Measurements from ENCODE around the gene RIMKLA. TPM values are rescaled to one million over a fixed set of nuclear protein-coding genes. Genes with fewer than 3 reads are reported as not detected.
A peak's percentile ranks its signal among the peaks of the same experiment; 100 is the strongest.

RIMKLA gene
- total RNA-seq, 4 donors from 2014 or later: 0.67 to 2.6 (median 2.2) TPM

DNA sequence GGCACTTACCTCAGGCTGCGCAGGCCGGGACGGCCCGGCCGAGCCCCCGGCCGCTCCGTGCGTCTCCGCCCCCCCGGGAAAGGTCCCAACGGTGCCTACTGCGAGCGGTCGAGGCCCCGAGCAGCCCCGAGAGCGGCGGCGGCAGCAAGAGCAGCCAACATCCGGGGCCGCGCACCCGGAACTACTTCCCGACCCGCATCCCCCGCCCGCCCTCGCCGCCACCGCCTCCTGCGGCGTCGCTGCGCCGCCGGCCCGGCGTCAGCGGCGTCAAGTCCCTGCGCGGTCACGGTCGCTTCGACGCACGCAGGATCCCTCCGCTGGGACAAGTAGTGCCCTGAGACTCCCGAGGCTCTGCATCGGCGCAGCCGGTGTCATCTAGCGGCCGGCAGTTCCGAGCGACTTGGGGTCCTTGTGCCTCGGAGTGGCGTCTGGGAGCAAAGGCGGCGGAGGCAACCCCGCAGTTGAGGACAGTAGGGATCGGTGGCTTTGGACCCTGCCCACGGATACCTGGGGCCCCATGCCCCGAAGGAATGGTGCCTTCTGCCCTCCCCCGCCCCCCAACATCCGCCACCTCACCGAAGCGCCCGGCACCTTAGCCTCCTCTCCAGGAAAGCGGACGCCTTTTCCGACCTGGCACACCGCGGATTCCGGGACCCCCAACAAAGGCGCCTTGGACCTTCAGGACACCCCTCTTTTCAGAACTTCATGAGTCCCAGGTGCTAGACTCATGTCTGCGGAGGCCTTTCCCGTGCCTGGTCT lies 45.4 kb upstream of the RIMKLA start, which contains the start of gene FOXJ3:
Gene FOXJ3 (minus strand): TSS at position 186 of the 759 bp plus-strand sequence. CDS start 24,142 bp downstream, outside the sequence.
- peak within 1 kb of the TSS; percentile 83 to 99 (median 90) for H3K4me3 ChIP-seq (replicated peaks in 1 of 3)
- no peaks in the 10 kb centered on the region for H3K9me3 ChIP-seq
- H3K27ac ChIP-seq: peak within 1 kb of the TSS; percentile 71 to 96 (median 92)
- no peaks in the 10 kb centered on the region for H3K36me3 ChIP-seq
- WGBS, 2 donors: 0% methylated on average over 10 of the region's 79 CpGs
- no peaks in the 10 kb centered on the region for H3K27me3 ChIP-seq
- TF ChIP-seq, protein P1, sequence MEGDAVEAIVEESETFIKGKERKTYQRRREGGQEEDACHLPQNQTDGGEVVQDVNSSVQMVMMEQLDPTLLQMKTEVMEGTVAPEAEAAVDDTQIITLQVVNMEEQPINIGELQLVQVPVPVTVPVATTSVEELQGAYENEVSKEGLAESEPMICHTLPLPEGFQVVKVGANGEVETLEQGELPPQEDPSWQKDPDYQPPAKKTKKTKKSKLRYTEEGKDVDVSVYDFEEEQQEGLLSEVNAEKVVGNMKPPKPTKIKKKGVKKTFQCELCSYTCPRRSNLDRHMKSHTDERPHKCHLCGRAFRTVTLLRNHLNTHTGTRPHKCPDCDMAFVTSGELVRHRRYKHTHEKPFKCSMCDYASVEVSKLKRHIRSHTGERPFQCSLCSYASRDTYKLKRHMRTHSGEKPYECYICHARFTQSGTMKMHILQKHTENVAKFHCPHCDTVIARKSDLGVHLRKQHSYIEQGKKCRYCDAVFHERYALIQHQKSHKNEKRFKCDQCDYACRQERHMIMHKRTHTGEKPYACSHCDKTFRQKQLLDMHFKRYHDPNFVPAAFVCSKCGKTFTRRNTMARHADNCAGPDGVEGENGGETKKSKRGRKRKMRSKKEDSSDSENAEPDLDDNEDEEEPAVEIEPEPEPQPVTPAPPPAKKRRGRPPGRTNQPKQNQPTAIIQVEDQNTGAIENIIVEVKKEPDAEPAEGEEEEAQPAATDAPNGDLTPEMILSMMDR (IDR thresholded peaks at IDR 0.05): no peak
- peak; percentile 41 to 88 for TF ChIP-seq POLR2A (IDR thresholded peaks at IDR 0.05)
- peaks cover 12 to 16% of the 10 kb centered on the region in 2 donors for H3K4me1 ChIP-seq
- intact Hi-C loops (cut with DNase I): loop anchor here (5.0 kb wide), 1 partner anchor 122 kb away; the partner anchor contains the start of genes PPCS and ZMYND12
- DNase-seq: peak; percentile 93

DNA sequence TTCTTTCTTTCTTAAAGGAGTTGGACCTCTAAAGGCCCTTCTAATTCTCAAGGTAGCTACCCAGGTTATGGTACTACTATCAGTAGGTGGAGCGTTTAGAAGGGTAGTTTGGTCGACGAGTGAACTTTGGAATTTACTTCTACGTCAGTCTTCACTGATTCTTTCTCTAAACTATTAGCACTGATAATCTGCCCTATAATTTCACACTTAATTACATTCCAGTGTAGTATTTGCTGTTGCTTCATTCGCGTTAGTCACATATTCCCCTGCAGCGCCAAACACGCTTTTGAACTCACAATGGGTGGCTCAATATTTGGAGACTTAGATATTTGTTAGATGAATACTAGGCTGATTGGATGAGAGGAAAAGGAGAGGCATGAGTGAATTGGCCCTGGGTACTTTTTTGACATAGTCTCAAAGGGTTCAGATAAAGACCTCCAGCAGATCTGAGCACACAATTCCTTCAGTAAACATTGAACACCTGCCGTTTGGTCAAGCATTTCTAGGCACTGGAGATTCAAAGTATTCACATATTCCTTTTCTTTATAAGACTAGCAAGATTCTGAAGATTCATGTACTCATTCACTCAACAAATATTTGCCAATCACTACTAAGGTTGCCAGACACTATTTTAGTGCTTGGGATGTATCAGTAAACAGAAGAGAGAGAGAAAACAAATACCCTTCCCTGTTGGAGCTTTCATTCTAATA lies 44.6 kb upstream of the RIMKLA start:
- WGBS, 2 donors: 5 to 9% methylated on average over 9 of the region's 9 CpGs

GRCh38 chr1:42336978-42337377 lies 43.6 kb upstream of the RIMKLA start:
- TF ChIP-seq, protein P1 (IDR thresholded peaks at IDR 0.05): no peak
- no peak for TF ChIP-seq POLR2A (IDR thresholded peaks at IDR 0.05)
- no peaks in the 10 kb centered on the region for H3K36me3 ChIP-seq
- WGBS, 2 donors: 51 to 65% methylated on average over 6 of the region's 6 CpGs
- H3K4me3 ChIP-seq (replicated peaks in 1 of 3): no peak overlapping the region
- intact Hi-C loops (cut with DNase I): loop anchor here (5.0 kb wide), 1 partner anchor 120 kb away; the partner anchor contains the start of genes PPCS and ZMYND12
- no peak overlapping the region for H3K27ac ChIP-seq
- no peaks in the 10 kb centered on the region for H3K27me3 ChIP-seq
- no peak for DNase-seq
- peaks cover 12 to 16% of the 10 kb centered on the region in 2 donors for H3K4me1 ChIP-seq
- H3K9me3 ChIP-seq: no peaks in the 10 kb centered on the region

More for the DNA sequence above, 44.6 kb upstream of the RIMKLA start:
- H3K36me3 ChIP-seq: no peaks in the 10 kb centered on the region
- H3K9me3 ChIP-seq: no peaks in the 10 kb centered on the region
- TF ChIP-seq, protein P1 (IDR thresholded peaks at IDR 0.05): no peak
- no peak for TF ChIP-seq POLR2A (IDR thresholded peaks at IDR 0.05)
- intact Hi-C loops (cut with DNase I): loop anchor here (5.0 kb wide), 1 partner anchor 121 kb away; the partner anchor contains the start of genes PPCS and ZMYND12
- H3K27me3 ChIP-seq: no peaks in the 10 kb centered on the region
- peak in 1 of 2 donors; percentile 10 for DNase-seq
- H3K4me1 ChIP-seq: peaks cover 12 to 16% of the 10 kb centered on the region in 2 donors
- H3K4me3 ChIP-seq (replicated peaks in 1 of 3): peak overlapping the region; percentile 19 to 99 (median 90)
- H3K27ac ChIP-seq: peak overlapping the region; percentile 56 to 96 (median 92)

GRCh38 chr1:42340093-42340492 lies 40.5 kb upstream of the RIMKLA start:
- 65 to 67% methylated on average over 2 of the region's 2 CpGs for WGBS, 2 donors
- no peak for DNase-seq
- TF ChIP-seq POLR2A (IDR thresholded peaks at IDR 0.05): no peak
- TF ChIP-seq, protein P1 (IDR thresholded peaks at IDR 0.05): no peak

More at GRCh38 chr1:42340093-42340492, 40.5 kb upstream of the RIMKLA start:
- intact Hi-C loops (cut with DNase I): no loop called here
- H3K4me1 ChIP-seq: peaks cover 0 to 6% of the 10 kb centered on the region in 2 donors
- no peak overlapping the region for H3K4me3 ChIP-seq (replicated peaks in 1 of 3)
- H3K27me3 ChIP-seq: no peaks in the 10 kb centered on the region
- no peaks in the 10 kb centered on the region for H3K36me3 ChIP-seq
- no peaks in the 10 kb centered on the region for H3K9me3 ChIP-seq
- no peak overlapping the region for H3K27ac ChIP-seq
